Right cardiac atrium (tissue), 5 donors: ENCODE data around the gene KLRK1. TPM values are rescaled to one million over a fixed set of nuclear protein-coding genes. Genes with fewer than 3 reads are reported as not detected.
"Not testable (repeated sequence)": the region's sequence is repeated elsewhere in the genome, so short reads cannot be mapped to it uniquely, and the experiment has no call there.

Experiments used
- ATAC-seq, 2 donors: fragments of 200-7000 bp; cut with Tn5 transposase; one replicate each; pipeline versions ENCODE4 v1.8.0 to v1.9.1; 2020; ENCODE audit warnings: moderate library complexity in 2 of 2, mild to moderate bottlenecking in 1 of 2
- DNase-seq, 3 donors: peaks; one replicate each; pipeline ENCODE4 v3.0.0-alpha.2; 2020
- H3K27ac ChIP-seq: one replicate; pipeline ENCODE4 v1.5.1; 2013; ENCODE audit warnings: mild to moderate bottlenecking, low read length, control low read depth, moderate library complexity
- H3K27me3 ChIP-seq: one replicate; pipeline ENCODE4 v1.6.1; 2013; ENCODE audit not compliant: control insufficient read depth, insufficient read depth
- H3K4me1 ChIP-seq: one replicate; pipeline ENCODE4 v1.6.1; 2013; ENCODE audit warnings: low read length; ENCODE audit not compliant: control insufficient read depth, insufficient read depth
- H3K4me3 ChIP-seq: one replicate; pipeline ENCODE4 v1.5.1; 2013; ENCODE audit warnings: low read length, control low read depth
- H3K9me3 ChIP-seq: one replicate; pipeline ENCODE4 v1.6.1; 2013; ENCODE audit warnings: low read length; ENCODE audit not compliant: control insufficient read depth
- WGBS: extraction: QIAGEN DNeasy Blood & Tissue Kit; methylation state at CpG from one replicate; pipeline ENCODE4 v1.1.7; 2013; 5-methylcytosine and 5-hydroxymethylcytosine counted together
- intact Hi-C, 4 donors: fragments of 100-400 bp; cut with DNase I; formaldehyde crosslinking; loops; one replicate each; pipeline versions ENCODE4 v1.11.0 to v1.14.0; 2022 to 2023
- long read RNA-seq, 4 donors: library from polyadenylated mRNA; unstranded; transcript quantifications; one replicate each; pipeline ENCODE4 v2.0.0, GENCODE V29; 2020 to 2021
- polyA plus RNA-seq: library from polyadenylated mRNA; stranded (reverse); fragments of 200-250 nt; gene quantifications from one replicate; pipeline ENCODE4 v1.2.3, GENCODE V29; 2013
- total RNA-seq, 4 donors: library from RNA; stranded (reverse); fragmentation: NEBNext Ultra II Directional; extraction: Animal tissue kit (Norgen Biotek cat#: 25700); gene quantifications; one replicate each; pipeline ENCODE4 v1.2.1, GENCODE V29; 2021
- donor health status: healthy with polysubstance abuse.
- donor health status: DM: no; HTN: yes; CAD: no.
- donor health status: DM: no; HTN: no; CAD: no.
- donor health status: DM: no; HTN: yes; CAD: no; lungs with severe emphysema.
- donor health status: DM: yes; HTN: yes; CAD: no.

KLRK1 gene
- total RNA-seq (under 1 TPM; 0.39 to 0.97 (median 0.75) TPM), polyA plus RNA-seq (0.59 TPM)
- long read RNA-seq, donor 1 = 0 reads
- long read RNA-seq, donor 2, partial matches to known transcripts = 0 of 1 reads
- long read RNA-seq, donor 2, other reads (novel, unspliced or antisense) = 0 of 1 reads
- long read RNA-seq, donor 3 = 0 reads
- long read RNA-seq, donor 4 = 0 reads

DNA sequence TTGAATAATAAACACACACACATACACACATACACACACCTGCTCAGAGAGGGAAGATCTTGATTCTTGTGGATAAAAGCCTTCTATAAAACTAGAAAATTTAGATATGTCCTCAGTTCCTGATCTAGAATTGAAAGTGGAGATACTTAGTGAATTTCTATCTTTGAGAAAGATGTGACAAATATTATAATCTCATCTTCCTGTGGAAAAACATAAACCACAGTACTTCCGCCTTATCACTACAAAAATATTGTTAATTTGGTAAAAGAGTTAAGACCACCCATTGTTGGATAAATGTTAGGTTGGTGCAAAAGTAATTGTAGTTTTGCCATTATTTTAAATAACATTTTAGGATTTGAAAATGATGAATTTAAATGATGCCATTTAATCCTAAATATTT lies at the start of gene KLRK1:
KLRK1 (minus strand) TSS at position 138 of the 400 bp plus-strand sequence. CDS start 1,231 bp downstream, outside the sequence.
- DNase-seq (no peak), ATAC-seq (no peak)
- no peak within 1 kb of the TSS for H3K27ac ChIP-seq
- WGBS = 64% methylated on average over 1 of the region's 1 CpG
- H3K4me1 ChIP-seq = no peaks in the 10 kb centered on the region
- no peak within 1 kb of the TSS for H3K4me3 ChIP-seq
- H3K9me3 ChIP-seq = no peaks in the 10 kb centered on the region
- intact Hi-C loops = no loop called here
- H3K27me3 ChIP-seq = no peaks in the 10 kb centered on the region

GRCh38 chr12:10437601-10438000 lies 47.8 kb upstream of the KLRK1 start:
- H3K4me3 ChIP-seq, H3K4me1 ChIP-seq, H3K9me3 ChIP-seq, ATAC-seq, intact Hi-C loops, DNase-seq, H3K27me3 ChIP-seq, H3K27ac ChIP-seq: not testable (repeated sequence)
- 25% methylated on average over 2 of the region's 2 CpGs for WGBS

DNA sequence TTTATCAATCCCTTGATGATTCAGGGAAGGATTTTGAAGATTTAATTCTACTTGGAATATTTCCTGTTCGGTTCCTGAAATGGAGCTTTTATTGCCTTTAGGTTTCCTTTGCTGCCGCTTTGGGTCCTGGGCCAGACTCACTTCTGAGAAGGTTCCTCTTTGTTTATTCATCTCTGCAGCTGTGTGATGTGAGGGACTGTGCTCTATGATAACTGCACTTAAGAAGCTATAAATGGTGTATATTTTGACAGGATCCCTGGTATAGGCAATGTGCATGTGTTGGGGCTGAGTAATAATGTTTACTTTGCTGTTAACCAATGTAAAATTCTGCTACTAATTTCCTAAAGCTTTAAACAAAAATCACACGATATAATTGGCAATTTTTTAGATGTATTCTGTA lies 46.0 kb upstream of the KLRK1 start, which contains the start of gene KLRC2:
KLRC2 (minus strand) TSS at position 195 of the 400 bp plus-strand sequence; CDS start at position 171, 24 bp downstream.
- DNase-seq, ATAC-seq, intact Hi-C loops, H3K4me1 ChIP-seq, H3K27ac ChIP-seq, H3K9me3 ChIP-seq, H3K27me3 ChIP-seq, H3K4me3 ChIP-seq: not testable (repeated sequence)
- 46% methylated on average over 3 of the region's 3 CpGs for WGBS

DNA sequence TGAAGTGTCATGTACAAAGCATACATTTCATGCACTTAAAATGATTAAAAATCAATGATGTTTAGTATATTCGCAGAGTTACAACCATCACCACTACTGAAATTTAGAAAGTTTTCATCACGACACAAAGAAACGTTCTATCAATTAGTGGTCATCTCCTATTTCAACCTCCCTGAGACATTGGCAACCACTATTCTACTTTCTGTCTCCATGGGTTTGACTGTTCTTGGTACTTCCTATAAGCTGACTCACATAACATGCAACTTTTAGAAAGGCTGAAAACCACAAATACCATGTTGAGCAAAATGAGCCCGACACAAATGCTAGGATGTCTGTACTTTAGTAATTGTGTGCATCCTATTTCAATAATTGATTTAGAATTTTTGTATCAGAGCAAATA lies 40.8 kb upstream of the KLRK1 start:
- ATAC-seq, H3K4me1 ChIP-seq, DNase-seq, H3K27ac ChIP-seq, H3K4me3 ChIP-seq, H3K9me3 ChIP-seq, H3K27me3 ChIP-seq, intact Hi-C loops: not testable (repeated sequence)
- WGBS = 81% methylated on average over 4 of the region's 4 CpGs

DNA sequence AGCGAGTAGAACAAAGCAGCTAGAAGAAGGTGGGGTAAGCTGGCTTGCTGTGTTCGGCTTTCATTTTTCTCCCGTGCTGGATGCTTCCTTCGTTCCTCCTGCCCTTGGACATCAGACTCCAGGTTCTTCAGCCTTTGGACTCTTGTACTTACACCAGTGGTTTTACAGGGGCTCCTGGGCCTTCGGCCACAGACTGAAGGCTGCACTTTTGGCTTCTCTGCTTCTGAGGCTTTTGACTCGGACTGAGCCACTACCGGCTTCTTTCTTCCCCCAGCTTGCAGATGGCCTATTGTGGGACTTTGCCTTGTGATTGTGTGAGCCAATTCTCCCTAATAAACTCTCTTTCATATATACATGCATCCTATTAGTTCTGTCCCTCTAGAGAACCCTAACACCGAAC lies 36.1 kb upstream of the KLRK1 start:
- H3K4me1 ChIP-seq, H3K27me3 ChIP-seq, H3K27ac ChIP-seq, H3K4me3 ChIP-seq, ATAC-seq, H3K9me3 ChIP-seq, intact Hi-C loops: not testable (repeated sequence)
- WGBS = 88% methylated on average over 8 of the region's 8 CpGs
- peak in 1 of 3 donors; percentile 30 for DNase-seq

DNA sequence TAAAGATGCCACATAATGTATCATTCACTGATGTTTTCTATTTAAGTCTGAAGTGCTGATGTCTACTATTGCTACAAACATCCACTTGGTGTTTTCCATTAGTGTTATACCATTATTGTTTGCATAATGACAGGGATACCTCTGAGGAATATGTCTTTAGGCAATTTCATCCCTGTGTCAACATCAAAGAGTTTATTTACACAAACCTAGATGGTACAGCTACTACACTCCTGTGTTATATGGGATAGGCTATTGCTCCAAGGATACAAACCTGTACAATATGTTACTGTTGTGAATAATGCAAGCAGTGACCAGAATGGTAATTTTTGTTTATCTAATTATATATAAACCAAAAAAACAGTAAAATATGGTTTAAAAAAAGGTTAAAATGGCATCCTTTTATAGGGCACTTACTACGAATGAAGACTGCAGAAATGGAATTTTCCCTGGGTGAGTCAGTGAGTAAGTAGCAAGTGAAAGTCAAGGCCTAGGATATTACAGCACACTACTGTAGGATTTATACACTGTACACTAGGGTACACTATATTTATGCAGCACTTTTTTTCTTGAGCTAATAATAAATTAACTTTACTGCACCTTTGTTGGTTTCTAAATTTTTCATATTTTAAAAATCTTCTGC lies 34.5 kb upstream of the KLRK1 start:
- H3K4me3 ChIP-seq, H3K27ac ChIP-seq, ATAC-seq, H3K27me3 ChIP-seq, H3K4me1 ChIP-seq, intact Hi-C loops, DNase-seq, H3K9me3 ChIP-seq: not testable (repeated sequence)
- WGBS = 77% methylated on average over 1 of the region's 1 CpG

DNA sequence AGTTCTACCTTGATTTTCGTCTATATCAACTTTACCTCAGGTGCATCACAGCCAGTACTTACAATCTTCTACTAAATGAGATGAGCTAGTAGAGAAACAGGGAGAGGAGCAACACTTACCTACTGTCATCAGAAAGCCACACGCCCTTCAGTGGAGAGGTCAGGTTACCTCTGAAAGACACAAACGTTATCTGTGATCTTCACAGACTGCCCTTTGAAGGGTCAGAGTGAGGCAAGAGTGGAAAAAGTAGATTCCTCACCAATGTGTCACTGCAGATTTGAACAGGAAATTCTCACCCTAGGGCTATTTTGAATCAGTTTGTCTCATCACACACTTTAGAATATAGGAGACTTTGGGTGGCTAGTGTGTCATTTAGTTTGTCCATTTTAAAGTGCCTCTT lies 32.3 kb upstream of the KLRK1 start:
- H3K27ac ChIP-seq, DNase-seq, H3K4me1 ChIP-seq, H3K4me3 ChIP-seq, H3K27me3 ChIP-seq, intact Hi-C loops, H3K9me3 ChIP-seq, ATAC-seq: not testable (repeated sequence)
- WGBS = 21% methylated on average over 2 of the region's 3 CpGs

DNA sequence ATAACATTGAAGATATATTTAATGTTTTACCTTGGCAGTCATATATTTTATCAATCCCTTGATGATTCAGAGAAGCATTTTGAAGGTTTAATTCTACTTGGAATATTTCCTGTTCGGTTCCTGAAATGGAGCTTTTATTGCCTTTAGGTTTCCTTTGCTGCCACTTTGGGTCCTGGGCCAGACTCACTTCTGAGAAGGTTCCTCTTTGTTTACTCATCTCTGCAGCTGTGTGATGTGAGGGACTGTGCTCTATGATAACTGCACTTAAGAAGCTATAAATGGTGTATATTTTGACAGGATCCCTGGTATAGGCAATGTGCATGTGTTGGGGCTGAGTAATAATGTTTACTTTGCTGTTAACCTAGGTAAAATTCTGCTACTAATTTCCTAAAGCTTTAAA lies 30.5 kb upstream of the KLRK1 start, which contains the start of gene KLRC3:
KLRC3 (minus strand) TSS at position 262 of the 400 bp plus-strand sequence; CDS start at position 217, 45 bp downstream.
- not testable (repeated sequence) for ATAC-seq

DNA sequence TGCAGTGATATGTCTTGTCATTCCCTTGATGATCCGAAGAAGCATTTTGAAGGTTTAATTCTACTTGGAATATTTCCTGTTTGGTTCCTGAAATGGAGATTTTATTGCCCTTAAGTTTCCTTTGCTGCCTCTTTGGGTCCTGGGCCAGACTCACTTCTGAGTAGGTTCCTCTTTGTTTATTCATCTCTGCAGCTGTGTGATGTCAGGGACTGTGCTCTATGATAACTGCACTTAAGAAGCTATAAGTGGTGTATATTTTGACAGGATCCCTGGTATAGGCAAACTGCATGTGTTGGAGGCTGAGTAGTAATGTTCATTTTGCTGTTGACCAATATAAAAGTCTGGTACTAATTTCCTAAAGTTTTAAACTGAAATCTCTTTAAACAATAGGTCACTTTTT lies 19.6 kb upstream of the KLRK1 start, which contains the start of gene KLRC4:
KLRC4 (minus strand) TSS at position 366 of the 400 bp plus-strand sequence; CDS start at position 184, 182 bp downstream.
- Histone ChIP-seq H3K4me1 (no peaks in the 10 kb centered on the region), H3K27ac (no peak within 1 kb of the TSS), H3K27me3 (no peaks in the 10 kb centered on the region), H3K9me3 (no peaks in the 10 kb centered on the region), H3K4me3 (no peak within 1 kb of the TSS)
- no peak for DNase-seq
- ATAC-seq = no peak
- 1% methylated on average over 1 of the region's 1 CpG for WGBS
- intact Hi-C loops = no loop called here

More for the DNA sequence above, 30.5 kb upstream of the KLRK1 start, which contains the start of gene KLRC3:
- H3K27ac ChIP-seq, H3K9me3 ChIP-seq, intact Hi-C loops, H3K27me3 ChIP-seq, DNase-seq, H3K4me3 ChIP-seq, H3K4me1 ChIP-seq: not testable (repeated sequence)
- WGBS = 54% methylated on average over 1 of the region's 1 CpG

DNA sequence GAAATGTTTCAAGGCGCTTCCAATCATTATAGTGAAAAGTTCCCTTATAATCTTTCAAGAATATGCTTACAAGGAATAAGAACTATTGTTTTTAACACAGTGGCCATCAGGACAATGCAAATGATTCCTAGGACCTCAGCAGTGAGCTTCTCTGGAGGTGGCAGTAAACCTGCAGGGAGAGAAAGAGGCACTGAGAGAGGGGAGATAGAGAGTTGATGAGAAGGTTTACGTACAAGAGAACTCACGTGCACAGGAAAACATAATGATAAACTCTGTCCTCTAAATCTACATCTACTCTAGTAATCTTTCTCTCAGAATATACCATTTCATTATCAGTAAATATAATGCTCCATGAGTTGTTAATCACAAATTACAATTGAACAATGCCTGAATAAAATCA lies 19.0 kb upstream of the KLRK1 start:
- no peak for ATAC-seq
- Histone ChIP-seq H3K4me3 (no peak overlapping the region), H3K27ac (no peak overlapping the region), H3K27me3 (no peaks in the 10 kb centered on the region), H3K4me1 (no peaks in the 10 kb centered on the region), H3K9me3 (no peaks in the 10 kb centered on the region)
- intact Hi-C loops = no loop called here
- 60% methylated on average over 3 of the region's 3 CpGs for WGBS
- no peak for DNase-seq

- Histone ChIP-seq H3K27ac (no peak overlapping the region), H3K9me3 (no peaks in the 10 kb centered on the region), H3K27me3 (no peaks in the 10 kb centered on the region), H3K4me3 (no peak overlapping the region), H3K4me1 (no peaks in the 10 kb centered on the region)
- no peak for ATAC-seq
- no peak for DNase-seq
- intact Hi-C loops = no loop called here
- 65% methylated on average over 4 of the region's 4 CpGs for WGBS
Measured at GRCh38 chr12:10406725-10407124, 16.9 kb upstream of the KLRK1 start.
